Measurements from ENCODE around the gene ANXA11.

Gene ANXA11

GRCh38 chr10:80204677-80205476, 460 bp downstream of the ANXA11 start (continued):
- TF ChIP-seq, protein P1, sequence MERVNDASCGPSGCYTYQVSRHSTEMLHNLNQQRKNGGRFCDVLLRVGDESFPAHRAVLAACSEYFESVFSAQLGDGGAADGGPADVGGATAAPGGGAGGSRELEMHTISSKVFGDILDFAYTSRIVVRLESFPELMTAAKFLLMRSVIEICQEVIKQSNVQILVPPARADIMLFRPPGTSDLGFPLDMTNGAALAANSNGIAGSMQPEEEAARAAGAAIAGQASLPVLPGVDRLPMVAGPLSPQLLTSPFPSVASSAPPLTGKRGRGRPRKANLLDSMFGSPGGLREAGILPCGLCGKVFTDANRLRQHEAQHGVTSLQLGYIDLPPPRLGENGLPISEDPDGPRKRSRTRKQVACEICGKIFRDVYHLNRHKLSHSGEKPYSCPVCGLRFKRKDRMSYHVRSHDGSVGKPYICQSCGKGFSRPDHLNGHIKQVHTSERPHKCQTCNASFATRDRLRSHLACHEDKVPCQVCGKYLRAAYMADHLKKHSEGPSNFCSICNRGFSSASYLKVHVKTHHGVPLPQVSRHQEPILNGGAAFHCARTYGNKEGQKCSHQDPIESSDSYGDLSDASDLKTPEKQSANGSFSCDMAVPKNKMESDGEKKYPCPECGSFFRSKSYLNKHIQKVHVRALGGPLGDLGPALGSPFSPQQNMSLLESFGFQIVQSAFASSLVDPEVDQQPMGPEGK (tag by site-specific recombination; IDR thresholded peaks at IDR 0.05) = peak; percentile 64
- TF ChIP-seq, protein P2, sequence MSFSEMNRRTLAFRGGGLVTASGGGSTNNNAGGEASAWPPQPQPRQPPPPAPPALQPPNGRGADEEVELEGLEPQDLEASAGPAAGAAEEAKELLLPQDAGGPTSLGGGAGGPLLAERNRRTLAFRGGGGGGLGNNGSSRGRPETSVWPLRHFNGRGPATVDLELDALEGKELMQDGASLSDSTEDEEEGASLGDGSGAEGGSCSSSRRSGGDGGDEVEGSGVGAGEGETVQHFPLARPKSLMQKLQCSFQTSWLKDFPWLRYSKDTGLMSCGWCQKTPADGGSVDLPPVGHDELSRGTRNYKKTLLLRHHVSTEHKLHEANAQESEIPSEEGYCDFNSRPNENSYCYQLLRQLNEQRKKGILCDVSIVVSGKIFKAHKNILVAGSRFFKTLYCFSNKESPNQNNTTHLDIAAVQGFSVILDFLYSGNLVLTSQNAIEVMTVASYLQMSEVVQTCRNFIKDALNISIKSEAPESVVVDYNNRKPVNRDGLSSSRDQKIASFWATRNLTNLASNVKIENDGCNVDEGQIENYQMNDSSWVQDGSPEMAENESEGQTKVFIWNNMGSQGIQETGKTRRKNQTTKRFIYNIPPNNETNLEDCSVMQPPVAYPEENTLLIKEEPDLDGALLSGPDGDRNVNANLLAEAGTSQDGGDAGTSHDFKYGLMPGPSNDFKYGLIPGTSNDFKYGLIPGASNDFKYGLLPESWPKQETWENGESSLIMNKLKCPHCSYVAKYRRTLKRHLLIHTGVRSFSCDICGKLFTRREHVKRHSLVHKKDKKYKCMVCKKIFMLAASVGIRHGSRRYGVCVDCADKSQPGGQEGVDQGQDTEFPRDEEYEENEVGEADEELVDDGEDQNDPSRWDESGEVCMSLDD (tag by site-specific recombination; IDR thresholded peaks at IDR 0.05) = peak; percentile 21; the same call in 1 of the 2 replicates
- TF ChIP-seq ZNF670 (tag by site-specific recombination; IDR thresholded peaks at IDR 0.05; ENCODE audit: low read depth) = no peak
- no peak for TF ChIP-seq ZNF830 (tag by site-specific recombination; IDR thresholded peaks at IDR 0.05; ENCODE audit: low read depth)
- TF ChIP-seq ZNF701 (tag by site-specific recombination; IDR thresholded peaks at IDR 0.05) = no peak
- no peak for TF ChIP-seq SALL2 (tag by site-specific recombination; IDR thresholded peaks at IDR 0.05; ENCODE audit: borderline replicate concordance)
- TF ChIP-seq ZNF529 (tag by site-specific recombination; IDR thresholded peaks at IDR 0.05; ENCODE audit: insufficient replicate concordance) = no peak
- TF ChIP-seq ZNF140 (tag by site-specific recombination; IDR thresholded peaks at IDR 0.05) = no peak
- TF ChIP-seq ZNF785 (tag by site-specific recombination; IDR thresholded peaks at IDR 0.05) = no peak
- TF ChIP-seq ZBTB26 (tag by site-specific recombination; optimal IDR thresholded peaks at IDR 0.05) = peak; percentile 76
- no peak for TF ChIP-seq ZNF768 (tag by site-specific recombination; IDR thresholded peaks at IDR 0.05)
- TF ChIP-seq ZNF792 (tag by site-specific recombination; IDR thresholded peaks at IDR 0.05) = no peak
- no peak for TF ChIP-seq ZNF138 (tag by site-specific recombination; IDR thresholded peaks at IDR 0.05; ENCODE audit: borderline replicate concordance)
- no peak for TF ChIP-seq ZNF174 (tag by site-specific recombination; IDR thresholded peaks at IDR 0.05)
- peak; percentile 72; the same call in 1 of the 2 replicates for TF ChIP-seq BCL11B (tag by site-specific recombination; IDR thresholded peaks at IDR 0.05; ENCODE audit: low read depth)
- TF ChIP-seq ZNF791 (tag by site-specific recombination; IDR thresholded peaks at IDR 0.05) = no peak
- no peak for TF ChIP-seq FEZF1 (tag by site-specific recombination; IDR thresholded peaks at IDR 0.05)
- TF ChIP-seq ZSCAN23 (tag by site-specific recombination; IDR thresholded peaks at IDR 0.05) = no peak
- TF ChIP-seq BCL6B (tag by site-specific recombination; IDR thresholded peaks at IDR 0.05) = no peak
- TF ChIP-seq ZFHX2 (tag by site-specific recombination; conservative IDR thresholded peaks at IDR 0.05) = peak; percentile 82
- TF ChIP-seq IKZF3 (tag by site-specific recombination; IDR thresholded peaks at IDR 0.05) = peak; percentile 90
- TF ChIP-seq, protein P3, sequence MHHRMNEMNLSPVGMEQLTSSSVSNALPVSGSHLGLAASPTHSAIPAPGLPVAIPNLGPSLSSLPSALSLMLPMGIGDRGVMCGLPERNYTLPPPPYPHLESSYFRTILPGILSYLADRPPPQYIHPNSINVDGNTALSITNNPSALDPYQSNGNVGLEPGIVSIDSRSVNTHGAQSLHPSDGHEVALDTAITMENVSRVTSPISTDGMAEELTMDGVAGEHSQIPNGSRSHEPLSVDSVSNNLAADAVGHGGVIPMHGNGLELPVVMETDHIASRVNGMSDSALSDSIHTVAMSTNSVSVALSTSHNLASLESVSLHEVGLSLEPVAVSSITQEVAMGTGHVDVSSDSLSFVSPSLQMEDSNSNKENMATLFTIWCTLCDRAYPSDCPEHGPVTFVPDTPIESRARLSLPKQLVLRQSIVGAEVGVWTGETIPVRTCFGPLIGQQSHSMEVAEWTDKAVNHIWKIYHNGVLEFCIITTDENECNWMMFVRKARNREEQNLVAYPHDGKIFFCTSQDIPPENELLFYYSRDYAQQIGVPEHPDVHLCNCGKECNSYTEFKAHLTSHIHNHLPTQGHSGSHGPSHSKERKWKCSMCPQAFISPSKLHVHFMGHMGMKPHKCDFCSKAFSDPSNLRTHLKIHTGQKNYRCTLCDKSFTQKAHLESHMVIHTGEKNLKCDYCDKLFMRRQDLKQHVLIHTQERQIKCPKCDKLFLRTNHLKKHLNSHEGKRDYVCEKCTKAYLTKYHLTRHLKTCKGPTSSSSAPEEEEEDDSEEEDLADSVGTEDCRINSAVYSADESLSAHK (tag by site-specific recombination; IDR thresholded peaks at IDR 0.05) = no peak
- TF ChIP-seq ZNF112 (tag by site-specific recombination; IDR thresholded peaks at IDR 0.05) = no peak
- TF ChIP-seq HIC1 (tag by site-specific recombination; IDR thresholded peaks at IDR 0.05) = peak; percentile 37; the same call in 1 of the 2 replicates
- TF ChIP-seq ZNF76 (tag by site-specific recombination; IDR thresholded peaks at IDR 0.05; ENCODE audit: borderline replicate concordance, low read depth) = no peak
- TF ChIP-seq, protein P4, sequence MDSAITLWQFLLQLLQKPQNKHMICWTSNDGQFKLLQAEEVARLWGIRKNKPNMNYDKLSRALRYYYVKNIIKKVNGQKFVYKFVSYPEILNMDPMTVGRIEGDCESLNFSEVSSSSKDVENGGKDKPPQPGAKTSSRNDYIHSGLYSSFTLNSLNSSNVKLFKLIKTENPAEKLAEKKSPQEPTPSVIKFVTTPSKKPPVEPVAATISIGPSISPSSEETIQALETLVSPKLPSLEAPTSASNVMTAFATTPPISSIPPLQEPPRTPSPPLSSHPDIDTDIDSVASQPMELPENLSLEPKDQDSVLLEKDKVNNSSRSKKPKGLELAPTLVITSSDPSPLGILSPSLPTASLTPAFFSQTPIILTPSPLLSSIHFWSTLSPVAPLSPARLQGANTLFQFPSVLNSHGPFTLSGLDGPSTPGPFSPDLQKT (IDR thresholded peaks at IDR 0.05; ENCODE audit: borderline replicate concordance, low read depth, low read length) = no peak

Data from HEK293 (cell line).